Mucosa of descending colon (tissue), 3 donors: ENCODE results near the gene KRT5. TPM values are rescaled to one million over a fixed set of nuclear protein-coding genes. Genes with fewer than 3 reads are reported as not detected.

ENCODE experiments used
- ATAC-seq: fragments of 200-7000 bp; cut with Tn5 transposase; one replicate; pipeline ENCODE4 v1.9.1; 2020; ENCODE audit warnings: mild to moderate bottlenecking, moderate library complexity
- DNase-seq, 3 donors: peaks; one replicate each; pipeline ENCODE4 v3.0.0-alpha.2; 2020
- H3K36me3 ChIP-seq: fragments of 200-600 bp; one replicate; pipeline ENCODE4 v1.8.0; 2021; ENCODE audit warnings: low read depth, mild to moderate bottlenecking
- H3K4me1 ChIP-seq: fragments of 200-600 bp; one replicate; pipeline ENCODE4 v1.8.0; 2021; ENCODE audit warnings: low read depth, mild to moderate bottlenecking
- H3K4me3 ChIP-seq: fragments of 200-600 bp; one replicate; pipeline ENCODE4 v1.8.0; 2021; ENCODE audit warnings: mild to moderate bottlenecking
- H3K9me3 ChIP-seq: fragments of 200-600 bp; one replicate; pipeline ENCODE4 v1.8.0; 2021; ENCODE audit warnings: mild to moderate bottlenecking
- intact Hi-C, 2 donors: fragments of 100-400 bp; cut with DNase I in 1 of 2; cut with micrococcal nuclease in 1 of 2; formaldehyde crosslinking; loops; one replicate each; pipeline versions ENCODE4 v1.11.0 to v1.11.1; 2022; cut with DNase I, micrococcal nuclease
- total RNA-seq, 3 donors: library from RNA; stranded (reverse); fragmentation: NEBNext Ultra II Directional in 2 of 3; extraction: Animal tissue kit (Norgen Biotek cat#: 25700) in 2 of 3; gene quantifications; one replicate each; pipeline versions ENCODE4 v1.2.1 to v1.2.4, GENCODE V29; 2021 to 2023
- TF ChIP-seq, protein P1 (sequence below): fragments of 200-600 bp; IDR thresholded peaks from one replicate; pipeline ENCODE4 v1.8.0; 2022; ENCODE audit warnings: antibody characterized with exemption, mild to moderate bottlenecking
- donor health status: DM: no; HTN: no; CAD: no; lungs with moderate emphysema.
- donor health status: DM: no; HTN: no; CAD: no.
- donor health status: DM: no; HTN: yes; CAD: no.

KRT5 gene
- total RNA-seq, 3 donors from 2014 or later: 1.6 TPM; not detected in 2

DNA sequence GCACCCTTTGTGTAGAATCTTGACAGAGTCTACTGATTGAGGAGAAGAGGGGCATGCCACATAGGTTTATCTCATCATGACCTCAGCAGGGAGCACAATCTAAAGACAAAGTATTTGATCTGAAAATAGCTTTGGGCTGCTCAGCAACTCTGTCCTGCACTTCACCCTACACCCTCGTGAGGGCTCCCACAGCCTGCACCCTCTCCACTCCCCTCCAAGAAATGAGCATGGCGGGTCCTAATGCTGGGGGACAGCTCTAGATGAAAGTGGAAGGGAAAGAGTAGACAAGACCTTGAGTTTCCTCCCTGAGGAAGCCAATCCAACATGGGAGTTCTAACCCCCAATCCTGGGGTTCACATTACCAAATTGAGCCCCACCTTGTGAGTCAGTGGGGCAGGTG lies 10.7 kb upstream of the KRT5 start:
- H3K9me3 ChIP-seq: no peaks in the 10 kb centered on the region
- TF ChIP-seq, protein P1, sequence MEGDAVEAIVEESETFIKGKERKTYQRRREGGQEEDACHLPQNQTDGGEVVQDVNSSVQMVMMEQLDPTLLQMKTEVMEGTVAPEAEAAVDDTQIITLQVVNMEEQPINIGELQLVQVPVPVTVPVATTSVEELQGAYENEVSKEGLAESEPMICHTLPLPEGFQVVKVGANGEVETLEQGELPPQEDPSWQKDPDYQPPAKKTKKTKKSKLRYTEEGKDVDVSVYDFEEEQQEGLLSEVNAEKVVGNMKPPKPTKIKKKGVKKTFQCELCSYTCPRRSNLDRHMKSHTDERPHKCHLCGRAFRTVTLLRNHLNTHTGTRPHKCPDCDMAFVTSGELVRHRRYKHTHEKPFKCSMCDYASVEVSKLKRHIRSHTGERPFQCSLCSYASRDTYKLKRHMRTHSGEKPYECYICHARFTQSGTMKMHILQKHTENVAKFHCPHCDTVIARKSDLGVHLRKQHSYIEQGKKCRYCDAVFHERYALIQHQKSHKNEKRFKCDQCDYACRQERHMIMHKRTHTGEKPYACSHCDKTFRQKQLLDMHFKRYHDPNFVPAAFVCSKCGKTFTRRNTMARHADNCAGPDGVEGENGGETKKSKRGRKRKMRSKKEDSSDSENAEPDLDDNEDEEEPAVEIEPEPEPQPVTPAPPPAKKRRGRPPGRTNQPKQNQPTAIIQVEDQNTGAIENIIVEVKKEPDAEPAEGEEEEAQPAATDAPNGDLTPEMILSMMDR: no peak
- H3K4me3 ChIP-seq: no peak overlapping the region
- ATAC-seq (no peak), DNase-seq (no peak)
- intact Hi-C loops: no loop called here
- H3K36me3 ChIP-seq: no peaks in the 10 kb centered on the region
- H3K4me1 ChIP-seq: no peaks in the 10 kb centered on the region

DNA sequence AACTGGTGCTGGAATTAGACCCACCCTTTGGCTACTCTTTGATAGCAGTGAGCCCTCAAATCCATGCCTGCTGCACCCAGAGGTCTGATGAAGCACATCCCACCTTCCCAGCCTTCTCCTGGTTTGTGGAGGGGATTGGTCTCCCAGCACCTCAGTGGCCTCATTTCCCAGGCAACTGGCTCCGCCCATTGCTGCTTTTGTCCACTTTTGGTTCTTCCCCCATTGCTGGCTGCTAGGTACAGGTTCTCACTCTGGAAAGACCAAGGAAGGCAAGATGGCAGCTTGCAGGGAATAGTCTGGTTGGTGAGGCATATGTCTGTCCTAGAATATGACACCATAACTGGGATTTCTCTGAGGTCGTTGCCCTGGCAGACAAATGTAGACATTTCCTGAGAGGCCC lies 10.2 kb upstream of the KRT5 start:
- no peak for DNase-seq
- ATAC-seq: no peak
- no peaks in the 10 kb centered on the region for H3K36me3 ChIP-seq
- H3K4me1 ChIP-seq: no peaks in the 10 kb centered on the region
- H3K4me3 ChIP-seq: no peak overlapping the region
- TF ChIP-seq, protein P1: no peak
- intact Hi-C loops: no loop called here
- H3K9me3 ChIP-seq: no peaks in the 10 kb centered on the region

DNA sequence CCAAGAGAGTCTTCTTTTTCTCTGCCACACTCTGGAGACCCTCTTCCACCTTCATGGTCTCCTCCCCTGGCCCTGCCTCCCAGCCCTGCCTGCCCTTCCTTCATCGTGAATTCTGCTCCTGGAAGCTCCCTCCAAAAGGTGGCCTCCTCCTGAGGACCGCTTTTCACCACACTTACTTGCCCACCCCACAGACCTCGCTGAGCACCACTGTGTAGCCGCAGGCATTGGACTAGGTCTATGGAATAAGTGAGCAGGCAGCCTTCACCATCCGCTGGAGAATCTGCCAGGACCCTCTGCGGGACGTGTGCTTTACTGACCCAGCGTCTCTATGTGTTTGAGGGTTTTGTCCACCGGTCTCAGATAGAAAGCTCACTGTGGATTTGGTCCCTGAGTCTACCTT lies 9.7 kb upstream of the KRT5 start:
- H3K4me3 ChIP-seq: no peak overlapping the region
- no peak for ATAC-seq
- no peak for DNase-seq

DNA sequence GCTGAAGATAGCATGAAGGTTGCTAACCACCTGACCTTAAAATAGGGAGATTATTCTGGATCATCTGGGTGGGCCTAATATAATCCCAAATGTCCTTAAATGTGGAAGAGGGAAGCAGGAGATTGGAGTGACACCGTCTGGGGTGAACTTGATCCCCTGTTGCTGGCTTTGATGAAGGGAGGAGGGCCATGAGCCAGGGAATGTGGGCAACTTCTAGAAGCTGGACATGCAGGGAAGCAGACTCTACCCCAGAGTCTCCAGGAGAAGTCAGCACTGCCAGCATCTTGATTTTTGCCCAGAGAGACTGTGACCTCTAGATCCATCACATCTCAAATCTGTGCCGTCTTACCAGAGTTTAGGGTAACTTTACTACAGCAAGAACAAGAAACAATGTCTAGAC lies 9.2 kb upstream of the KRT5 start:
- Histone ChIP-seq H3K9me3 (no peaks in the 10 kb centered on the region), H3K4me1 (no peaks in the 10 kb centered on the region), H3K4me3 (no peak overlapping the region), H3K36me3 (no peaks in the 10 kb centered on the region)
- no peak for DNase-seq
- ATAC-seq: no peak
- intact Hi-C loops: no loop called here
- TF ChIP-seq, protein P1: no peak

More for the DNA sequence above, 9.7 kb upstream of the KRT5 start:
- H3K4me1 ChIP-seq: no peaks in the 10 kb centered on the region
- intact Hi-C loops: no loop called here
- no peaks in the 10 kb centered on the region for H3K9me3 ChIP-seq
- no peaks in the 10 kb centered on the region for H3K36me3 ChIP-seq
- TF ChIP-seq, protein P1: no peak

DNA sequence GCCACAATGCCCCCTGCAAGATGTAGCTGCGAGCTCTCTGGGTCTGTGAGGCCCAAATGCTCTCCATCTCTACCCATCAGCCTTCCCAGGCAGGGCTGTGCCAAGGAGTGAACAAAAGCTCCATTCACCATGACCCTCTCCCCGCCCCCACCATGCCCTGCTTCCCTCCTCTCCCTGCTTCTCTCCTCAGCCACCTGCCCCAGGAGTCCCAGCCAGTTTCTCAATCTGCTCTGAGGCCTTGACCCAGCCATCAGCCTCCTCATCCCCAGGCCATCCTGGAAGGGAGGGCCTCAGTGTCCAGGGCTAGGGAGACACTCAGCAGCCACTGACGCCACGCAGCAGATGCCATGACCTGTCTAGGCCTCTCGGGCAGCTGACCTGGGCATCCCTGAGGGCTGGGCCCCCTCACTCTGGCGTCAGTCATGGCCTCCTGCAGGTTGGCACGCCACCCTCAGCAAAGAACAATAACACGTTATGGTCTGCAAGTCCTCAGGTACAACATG lies 8.5 kb upstream of the KRT5 start:
- DNase-seq (no peak), ATAC-seq (no peak)

More for the DNA sequence above, 8.5 kb upstream of the KRT5 start:
- no peaks in the 10 kb centered on the region for H3K4me1 ChIP-seq
- intact Hi-C loops: no loop called here
- no peak overlapping the region for H3K4me3 ChIP-seq
- H3K9me3 ChIP-seq: no peaks in the 10 kb centered on the region
- H3K36me3 ChIP-seq: no peaks in the 10 kb centered on the region
- TF ChIP-seq, protein P1: no peak
